GM23338 (cell line): Measurements from ENCODE around the gene PLIN5. TPM values are rescaled to one million over a fixed set of nuclear protein-coding genes. Genes with fewer than 3 reads are reported as not detected.
"Not testable (repeated sequence)": the region's sequence is repeated elsewhere in the genome, so short reads cannot be mapped to it uniquely, and the experiment has no call there.

Experiments
- ATAC-seq: fragments of 200-7000 bp; cut with Tn5 transposase; 3 replicates; pipeline ENCODE4 v1.9.1; 2020
- DNase-seq: peaks from one replicate; pipeline ENCODE4 v3.0.0-alpha.2; 2015; ENCODE audit warnings: low spot score
- H2AFZ ChIP-seq: fragments of 200-600 bp; sonication (generic); 2 replicates; pipeline ENCODE4 v1.8.0; 2016; ENCODE audit warnings: antibody characterized with exemption, mild to moderate bottlenecking, moderate library complexity
- H3F3A ChIP-seq: fragments of 200-600 bp; sonication (generic); replicated peaks from 2 replicates; pipeline ENCODE4 v1.8.0; 2017; ENCODE audit warnings: antibody characterized with exemption, mixed run types, low read depth
- H3K27ac ChIP-seq: fragments of 200-600 bp; sonication (generic); 2 replicates; pipeline ENCODE4 v1.6.1; 2016; ENCODE audit warnings: low read depth
- H3K27me3 ChIP-seq: fragments of 200-600 bp; sonication (generic); 2 replicates; pipeline ENCODE4 v1.8.0; 2016; ENCODE audit warnings: mild to moderate bottlenecking, mixed run types, moderate library complexity; ENCODE audit not compliant: insufficient read depth
- H3K36me3 ChIP-seq: fragments of 200-600 bp; sonication (generic); 2 replicates; pipeline ENCODE4 v1.8.0; 2016; ENCODE audit warnings: mild to moderate bottlenecking; ENCODE audit not compliant: insufficient read depth
- H3K4me1 ChIP-seq: fragments of 200-600 bp; sonication (generic); 2 replicates; pipeline ENCODE4 v1.8.0; 2016; ENCODE audit warnings: mild to moderate bottlenecking, moderate library complexity; ENCODE audit not compliant: insufficient read depth
- H3K4me2 ChIP-seq: fragments of 200-600 bp; sonication (generic); 2 replicates; pipeline ENCODE4 v1.7.1; 2017; ENCODE audit warnings: mixed run types
- H3K4me3 ChIP-seq: fragments of 200-600 bp; sonication (generic); 2 replicates; pipeline ENCODE4 v1.6.1; 2016; ENCODE audit warnings: mixed run types
- H3K79me2 ChIP-seq: fragments of 200-600 bp; sonication (generic); replicated peaks from 2 replicates; pipeline ENCODE4 v1.8.0; 2017; ENCODE audit warnings: mild to moderate bottlenecking; ENCODE audit not compliant: insufficient read depth
- H3K9me2 ChIP-seq: fragments of 200-600 bp; sonication (generic); 2 replicates; pipeline ENCODE4 v1.8.0; 2017; ENCODE audit not compliant: insufficient read depth
- H4K20me1 ChIP-seq: fragments of 200-600 bp; sonication (generic); replicated peaks from 2 replicates; pipeline ENCODE4 v1.8.0; 2017; ENCODE audit warnings: mild to moderate bottlenecking; ENCODE audit not compliant: insufficient read depth
- H3K27ac Mint-ChIP-seq: 2 replicates; pipeline ENCODE4 v1.8.0; 2020; ENCODE audit warnings: inconsistent platforms, mild to moderate bottlenecking, moderate library complexity, mixed read lengths
- H3K27me3 Mint-ChIP-seq: 3 replicates; pipeline ENCODE4 v1.8.0; 2022; ENCODE audit warnings: low read depth, mild to moderate bottlenecking, moderate library complexity, mixed read lengths, inconsistent platforms; ENCODE audit not compliant: insufficient read depth, poor library complexity
- H3K36me3 Mint-ChIP-seq: 3 replicates; pipeline ENCODE4 v1.8.0; 2021; ENCODE audit warnings: low read depth, mild to moderate bottlenecking, inconsistent platforms, moderate library complexity, mixed read lengths
- H3K4me1 Mint-ChIP-seq: 3 replicates; pipeline ENCODE4 v1.8.0; 2020; ENCODE audit warnings: mild to moderate bottlenecking, inconsistent platforms, mixed read lengths
- H3K4me3 Mint-ChIP-seq: 3 replicates; pipeline ENCODE4 v1.8.0; 2021; ENCODE audit warnings: moderate library complexity, mild to moderate bottlenecking, inconsistent platforms, mixed read lengths
- H3K9me3 Mint-ChIP-seq: 3 replicates; pipeline ENCODE4 v1.8.0; 2020; ENCODE audit warnings: moderate library complexity, mild to moderate bottlenecking, inconsistent platforms, mixed read lengths
- CTCF ChIP-seq, 2 experiments: fragments of 200-600 bp in 1 of 2; sonication (generic) in 1 of 2; conservative IDR thresholded peaks; 2 replicates each; pipeline versions ENCODE4 v1.5.1 to v1.6.1; 2016 to 2017; ENCODE audit warnings: antibody characterized with exemption in 2 of 2, low read depth in 2 of 2, mild to moderate bottlenecking in 2 of 2, moderate library complexity in 1 of 2
- ETS1 ChIP-seq: IDR thresholded peaks from 2 replicates; pipeline ENCODE4 v1.6.1; 2016; ENCODE audit warnings: antibody characterized with exemption
- EZH2 ChIP-seq: fragments of 200-600 bp; sonication (generic); IDR thresholded peaks from one replicate; pipeline ENCODE4 v1.8.0; 2017; ENCODE audit warnings: antibody characterized with exemption, mild to moderate bottlenecking, low read depth; ENCODE audit not compliant: unreplicated experiment
- EZH2phosphoT487 ChIP-seq: fragments of 200-600 bp; sonication (generic); IDR thresholded peaks from one replicate; pipeline ENCODE4 v1.8.1; 2018; ENCODE audit warnings: antibody characterized with exemption; ENCODE audit not compliant: unreplicated experiment
- JUNB ChIP-seq: IDR thresholded peaks from one replicate; pipeline ENCODE4 v1.6.1; 2016; ENCODE audit warnings: antibody characterized with exemption; ENCODE audit not compliant: unreplicated experiment
- NANOG ChIP-seq: IDR thresholded peaks from 2 replicates; pipeline ENCODE4 v1.6.1; 2016; ENCODE audit warnings: antibody characterized with exemption, borderline replicate concordance
- STAT1 ChIP-seq: IDR thresholded peaks from one replicate; pipeline ENCODE4 v1.6.1; 2016; ENCODE audit warnings: antibody characterized with exemption; ENCODE audit not compliant: unreplicated experiment
- ZNF114 ChIP-seq: fragments of 250-450 bp; sonication (Bioruptor Pico); IDR thresholded peaks from 2 replicates; pipeline ENCODE4 v1.5.0; 2020; ENCODE audit warnings: mild to moderate bottlenecking, moderate library complexity
- polyA plus RNA-seq: library from polyadenylated mRNA; unstranded; fragments of >200 nt; fragmentation: Nextera tagmentation; extraction: Ambion mirVana; gene quantifications from 2 replicates; pipeline ENCODE4 v1.2.1, GENCODE V29; 2016
- total RNA-seq: library from RNA; depleted of rRNA; stranded (reverse); fragments of >200 nt; shearing (Covaris generic); gene quantifications from 2 replicates; pipeline ENCODE4 v1.2.3, GENCODE V29; 2014
- TF ChIP-seq, protein P1 (sequence below): IDR thresholded peaks from one replicate; pipeline ENCODE4 v1.6.1; 2018; ENCODE audit warnings: antibody characterized with exemption; ENCODE audit not compliant: unreplicated experiment

Gene PLIN5
- total and polyA plus RNA-seq, 2 experiments from 2014 or later: 1.9 to 3.5 TPM

GRCh38 chr19:4528843-4529242, 6.2 kb downstream of the PLIN5 start:
- ATAC-seq (no peak), DNase-seq (no peak)
- Mint-ChIP-seq H3K36me3 (no peaks in the 10 kb centered on the region), H3K4me3 (no peak overlapping the region), H3K9me3 (no peaks in the 10 kb centered on the region), H3K27ac (no peak overlapping the region), H3K4me1 (no peaks in the 10 kb centered on the region), H3K27me3 (peaks cover 12% of the 10 kb centered on the region)
- Histone ChIP-seq H3F3A (no peaks in the 10 kb centered on the region), H3K4me3 (no peak overlapping the region), H3K9me2 (no peaks in the 10 kb centered on the region), H3K4me1 (no peaks in the 10 kb centered on the region), H3K36me3 (no peaks in the 10 kb centered on the region), H3K79me2 (no peaks in the 10 kb centered on the region), H3K27me3 (peaks cover 6% of the 10 kb centered on the region), H4K20me1 (no peaks in the 10 kb centered on the region; the same call in 1 of the 2 replicates), H3K27ac (no peak overlapping the region), H2AFZ (no peak overlapping the region), H3K4me2 (no peak overlapping the region)
- no peak for TF ChIP-seq EZH2
- no peak for TF ChIP-seq ZNF114 (CRISPR knock-in tag)
- TF ChIP-seq, protein P1, sequence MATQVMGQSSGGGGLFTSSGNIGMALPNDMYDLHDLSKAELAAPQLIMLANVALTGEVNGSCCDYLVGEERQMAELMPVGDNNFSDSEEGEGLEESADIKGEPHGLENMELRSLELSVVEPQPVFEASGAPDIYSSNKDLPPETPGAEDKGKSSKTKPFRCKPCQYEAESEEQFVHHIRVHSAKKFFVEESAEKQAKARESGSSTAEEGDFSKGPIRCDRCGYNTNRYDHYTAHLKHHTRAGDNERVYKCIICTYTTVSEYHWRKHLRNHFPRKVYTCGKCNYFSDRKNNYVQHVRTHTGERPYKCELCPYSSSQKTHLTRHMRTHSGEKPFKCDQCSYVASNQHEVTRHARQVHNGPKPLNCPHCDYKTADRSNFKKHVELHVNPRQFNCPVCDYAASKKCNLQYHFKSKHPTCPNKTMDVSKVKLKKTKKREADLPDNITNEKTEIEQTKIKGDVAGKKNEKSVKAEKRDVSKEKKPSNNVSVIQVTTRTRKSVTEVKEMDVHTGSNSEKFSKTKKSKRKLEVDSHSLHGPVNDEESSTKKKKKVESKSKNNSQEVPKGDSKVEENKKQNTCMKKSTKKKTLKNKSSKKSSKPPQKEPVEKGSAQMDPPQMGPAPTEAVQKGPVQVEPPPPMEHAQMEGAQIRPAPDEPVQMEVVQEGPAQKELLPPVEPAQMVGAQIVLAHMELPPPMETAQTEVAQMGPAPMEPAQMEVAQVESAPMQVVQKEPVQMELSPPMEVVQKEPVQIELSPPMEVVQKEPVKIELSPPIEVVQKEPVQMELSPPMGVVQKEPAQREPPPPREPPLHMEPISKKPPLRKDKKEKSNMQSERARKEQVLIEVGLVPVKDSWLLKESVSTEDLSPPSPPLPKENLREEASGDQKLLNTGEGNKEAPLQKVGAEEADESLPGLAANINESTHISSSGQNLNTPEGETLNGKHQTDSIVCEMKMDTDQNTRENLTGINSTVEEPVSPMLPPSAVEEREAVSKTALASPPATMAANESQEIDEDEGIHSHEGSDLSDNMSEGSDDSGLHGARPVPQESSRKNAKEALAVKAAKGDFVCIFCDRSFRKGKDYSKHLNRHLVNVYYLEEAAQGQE: no peak
- TF ChIP-seq JUNB: no peak
- no peak for TF ChIP-seq ETS1
- TF ChIP-seq NANOG: no peak
- TF ChIP-seq STAT1: no peak
- no peak for TF ChIP-seq EZH2phosphoT487
- TF ChIP-seq CTCF (conservative IDR thresholded peaks at IDR 0.05; ENCODE audit: low read depth in 2 of 2): no peak

GRCh38 chr19:4527377-4527776, 7.6 kb downstream of the PLIN5 start:
- H3K4me1 ChIP-seq, H2AFZ ChIP-seq, H3K4me2 ChIP-seq, H3K36me3 Mint-ChIP-seq, H3K27ac Mint-ChIP-seq, H3K27ac ChIP-seq, H3K4me3 Mint-ChIP-seq, H3K36me3 ChIP-seq, H3K4me1 Mint-ChIP-seq, H4K20me1 ChIP-seq, ATAC-seq, H3F3A ChIP-seq, H3K79me2 ChIP-seq, H3K9me3 Mint-ChIP-seq, H3K4me3 ChIP-seq, DNase-seq, H3K27me3 Mint-ChIP-seq, H3K9me2 ChIP-seq, H3K27me3 ChIP-seq: not testable (repeated sequence)
